NCI-H69 (cell line): Measurements from ENCODE around the gene DNM1L.
"Not testable (repeated sequence)": the region's sequence is repeated elsewhere in the genome, so short reads cannot be mapped to it uniquely, and the experiment has no call there.

Source experiments
- DNase-seq: peaks from one replicate; lab custom pipeline; 2025; lab: John Stamatoyannopoulos, UW

DNM1L gene

DNA sequence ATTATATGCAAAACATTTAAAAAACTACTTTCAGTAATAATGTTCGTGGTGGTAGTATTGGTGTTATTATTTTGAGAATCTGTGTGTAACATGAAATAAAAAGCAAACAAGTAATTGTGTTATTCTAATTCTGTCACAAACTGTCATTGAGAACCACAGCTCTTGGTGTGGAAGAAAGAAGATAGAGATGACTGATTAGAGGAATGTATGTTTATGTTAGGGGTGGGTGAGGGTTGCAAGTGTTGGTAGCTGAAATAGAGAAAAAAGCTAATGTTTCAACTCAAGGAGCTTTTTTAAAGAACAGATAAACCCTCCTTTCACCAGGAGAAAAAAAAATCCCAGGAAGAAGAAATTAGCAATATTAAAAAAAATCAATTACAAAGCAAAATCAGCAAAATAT lies 18.3 kb downstream of the DNM1L start:
- DNase-seq, result no peak

DNA sequence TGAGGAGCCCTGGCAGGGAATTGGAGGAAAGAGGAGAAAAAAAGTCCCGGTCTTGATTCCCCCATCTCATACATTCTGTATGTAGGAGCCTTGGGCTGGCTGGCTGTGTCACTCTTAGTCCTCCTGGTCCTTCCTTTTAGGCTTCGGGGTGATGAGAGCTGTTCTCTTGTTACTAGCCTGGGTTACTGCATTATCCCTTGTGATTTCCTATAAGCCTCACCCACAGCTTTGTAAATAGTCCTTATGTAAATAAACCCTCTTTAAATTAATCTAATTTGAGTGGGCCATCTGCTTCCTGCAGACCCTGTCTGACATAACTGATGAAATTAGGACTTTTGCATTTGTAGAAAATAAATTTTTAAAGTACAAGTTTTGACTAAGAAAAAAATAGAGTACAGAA lies 19.2 kb downstream of the DNM1L start:
- peak; percentile 82 for DNase-seq

DNA sequence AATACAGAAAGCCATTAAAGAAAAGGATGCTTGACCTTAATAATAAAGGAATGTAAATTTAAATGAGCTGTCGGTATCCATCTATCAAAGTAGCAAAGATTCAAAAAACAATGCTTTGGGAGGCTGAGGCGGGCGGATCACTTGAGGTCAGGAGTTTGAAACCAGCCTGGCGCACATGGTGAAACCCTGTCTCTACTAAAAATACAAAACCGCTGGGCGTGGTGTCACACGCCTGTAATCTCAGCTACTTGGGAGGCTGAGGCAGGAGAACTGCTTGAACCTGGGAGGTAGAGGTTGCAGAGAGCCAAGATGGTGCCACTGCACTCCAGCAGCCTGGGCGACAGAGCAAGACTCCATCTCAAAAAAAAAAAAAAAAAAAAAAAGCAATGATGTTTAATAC lies 20.3 kb downstream of the DNM1L start:
- DNase-seq, result not testable (repeated sequence)

DNA sequence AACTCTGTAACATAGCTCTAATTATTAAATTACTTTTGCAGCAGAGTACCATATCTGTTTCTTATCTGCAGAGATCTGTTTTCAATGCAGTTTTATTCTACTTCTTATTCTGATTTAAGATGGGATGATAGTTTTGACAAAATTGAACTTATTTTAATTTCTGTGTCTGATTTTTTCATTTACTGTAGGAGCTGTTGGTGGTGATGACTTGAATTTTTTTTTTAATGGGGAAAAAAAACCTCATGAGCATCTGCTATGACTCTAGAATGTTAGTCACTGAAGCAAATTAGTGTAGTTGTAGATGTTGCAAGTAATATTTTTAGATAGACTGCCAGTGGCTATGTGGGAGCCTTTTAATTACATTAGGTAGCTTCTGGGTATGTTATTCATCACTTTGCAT lies 23.4 kb downstream of the DNM1L start:
- DNase-seq, result no peak

DNA sequence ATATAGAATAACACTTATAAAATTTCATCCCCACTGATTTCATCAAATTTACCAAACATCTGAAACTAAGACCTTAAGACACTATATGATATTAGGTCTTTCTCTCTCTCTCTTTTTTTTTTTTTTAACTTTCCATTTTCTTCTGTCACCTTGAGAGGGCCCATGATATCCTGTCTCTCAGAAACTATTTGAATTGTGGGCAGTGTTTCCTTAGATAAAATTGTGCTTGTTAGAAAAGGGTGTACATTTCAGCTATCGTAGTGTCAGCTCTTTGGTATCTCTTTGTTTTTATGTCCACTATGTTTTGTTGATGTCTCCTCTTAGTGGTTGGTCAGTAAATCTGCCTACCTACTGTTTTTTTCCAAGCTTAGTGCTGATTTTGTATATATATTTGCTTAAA lies 23.8 kb downstream of the DNM1L start:
- DNase-seq, result no peak

DNA sequence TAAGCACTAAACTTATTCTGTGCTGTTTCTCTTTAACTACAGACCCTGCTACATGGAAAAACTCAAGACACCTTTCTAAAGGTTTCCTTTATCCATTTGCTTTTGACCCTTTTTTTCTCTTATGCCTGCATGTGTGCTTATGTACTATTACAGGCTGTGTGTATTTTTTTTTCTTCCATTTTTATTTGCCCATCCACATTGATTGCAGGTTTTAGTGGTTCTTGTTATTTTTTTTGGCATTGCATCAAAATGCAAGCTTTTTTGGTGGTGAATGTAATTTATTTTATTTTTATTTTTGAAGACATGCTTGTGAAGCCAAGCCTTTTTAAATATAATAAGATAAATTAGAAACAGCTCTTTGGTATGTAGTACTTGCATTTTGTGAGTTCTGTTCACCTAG lies 26.7 kb downstream of the DNM1L start:
- DNase-seq, result no peak

DNA sequence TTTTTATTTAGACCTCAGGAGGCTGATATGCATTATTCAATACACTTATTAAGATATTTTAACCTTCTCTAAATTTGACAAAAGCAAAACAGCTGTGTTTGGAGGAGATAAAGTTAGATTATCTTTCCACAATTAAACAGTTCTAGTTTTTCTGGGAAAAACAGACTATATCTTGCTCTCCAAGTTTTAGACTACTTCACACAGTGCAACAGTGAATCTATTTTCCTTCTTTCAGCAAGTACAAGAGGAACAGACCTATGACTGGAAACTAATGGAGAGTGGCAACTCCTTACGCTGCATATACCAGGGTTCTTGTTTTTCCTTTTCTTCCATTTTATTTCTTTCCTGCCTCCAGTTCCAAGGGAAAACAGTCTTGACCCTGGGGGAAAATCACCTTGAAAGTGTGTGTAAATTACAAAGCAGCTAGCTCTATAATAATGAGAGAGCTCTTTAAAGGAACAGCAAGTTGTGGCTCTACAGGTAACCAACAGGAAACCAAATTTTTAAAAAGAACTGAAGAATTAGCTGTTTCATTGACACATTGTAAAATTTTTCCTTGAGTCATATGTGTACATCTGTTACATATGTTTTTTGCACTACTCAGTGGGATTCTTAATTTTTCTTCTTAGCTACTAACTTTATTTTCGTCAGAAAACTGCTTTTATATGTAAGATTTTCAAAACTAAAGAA lies 27.4 kb downstream of the DNM1L start:
- DNase-seq, result no peak

DNA sequence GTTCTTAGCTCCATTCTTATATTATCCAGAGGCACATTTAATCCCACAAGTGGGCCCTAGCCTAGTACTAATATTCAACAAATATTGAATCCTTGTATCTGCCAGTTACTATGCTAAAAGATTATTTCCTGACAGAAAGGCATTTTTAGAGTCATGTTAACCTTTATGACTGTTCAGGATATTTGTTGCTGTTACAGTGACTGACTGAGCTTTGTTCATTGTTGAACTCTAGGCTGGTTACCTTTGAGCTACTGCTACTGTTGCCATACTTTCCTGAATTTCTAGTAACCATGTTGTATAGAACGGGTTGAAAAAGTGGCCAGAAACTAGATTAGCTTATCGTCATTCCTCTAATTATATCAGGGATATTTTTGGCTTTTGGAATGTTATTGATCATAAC lies 29.8 kb downstream of the DNM1L start:
- no peak for DNase-seq

DNA sequence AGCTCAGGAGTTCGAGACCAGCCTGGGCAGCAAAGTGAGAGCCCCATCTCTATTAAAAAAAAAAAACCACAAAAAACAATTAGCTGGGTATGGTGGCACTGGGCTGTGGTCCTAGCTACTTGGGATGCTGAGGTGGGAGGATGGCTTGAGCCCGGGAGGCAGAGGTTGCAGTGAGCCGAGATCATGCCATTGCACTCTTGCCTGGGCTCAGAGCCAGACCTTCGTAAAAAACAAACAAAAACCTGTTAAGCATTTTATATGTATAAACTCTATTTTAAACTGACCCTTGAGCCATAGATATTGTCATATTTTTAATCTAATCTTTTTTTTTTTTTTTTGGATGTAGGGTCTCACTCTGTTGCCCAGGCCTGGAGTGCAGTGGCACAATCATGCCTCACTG lies 35.7 kb downstream of the DNM1L start:
- DNase-seq, result no peak

DNA sequence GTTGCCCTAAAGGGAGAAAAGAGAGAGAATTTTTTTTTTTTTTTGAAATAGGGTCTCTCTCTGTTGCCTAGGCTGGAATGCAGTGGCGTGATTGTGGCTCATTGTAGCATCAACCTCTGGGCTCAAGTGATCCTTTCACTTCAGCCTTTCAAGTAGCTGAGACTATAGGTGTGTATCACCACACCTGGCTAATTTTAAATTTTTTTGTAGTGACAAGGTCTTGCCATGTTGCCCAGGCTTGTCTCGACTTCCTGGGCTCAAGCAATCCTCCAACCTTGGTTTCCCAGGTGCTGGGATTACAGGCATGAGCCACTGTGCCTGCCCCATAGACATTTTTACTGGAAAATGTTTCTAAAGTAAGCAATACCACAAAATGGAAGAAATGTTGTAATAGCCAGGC lies 39.8 kb downstream of the DNM1L start:
- no peak for DNase-seq

DNA sequence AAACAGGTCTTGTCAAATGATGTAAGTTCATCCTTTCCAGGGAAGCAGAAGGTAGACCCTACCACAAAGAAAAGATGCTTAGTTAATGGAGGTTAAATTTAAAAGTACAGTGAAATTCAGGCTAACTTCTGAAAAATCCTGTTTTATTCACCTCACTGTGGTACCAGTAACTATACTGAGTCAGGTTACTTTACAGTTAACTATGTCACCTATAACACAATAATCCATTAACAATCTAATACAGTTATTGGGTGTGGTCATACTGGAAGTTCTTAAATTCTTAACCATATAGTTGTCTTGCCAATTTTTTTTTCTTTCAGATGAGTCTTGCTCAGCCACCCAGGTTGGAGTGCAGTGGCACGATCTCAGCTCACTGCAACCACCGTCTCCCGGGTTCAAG lies 46.2 kb downstream of the DNM1L start:
- DNase-seq, result not testable (repeated sequence)

DNA sequence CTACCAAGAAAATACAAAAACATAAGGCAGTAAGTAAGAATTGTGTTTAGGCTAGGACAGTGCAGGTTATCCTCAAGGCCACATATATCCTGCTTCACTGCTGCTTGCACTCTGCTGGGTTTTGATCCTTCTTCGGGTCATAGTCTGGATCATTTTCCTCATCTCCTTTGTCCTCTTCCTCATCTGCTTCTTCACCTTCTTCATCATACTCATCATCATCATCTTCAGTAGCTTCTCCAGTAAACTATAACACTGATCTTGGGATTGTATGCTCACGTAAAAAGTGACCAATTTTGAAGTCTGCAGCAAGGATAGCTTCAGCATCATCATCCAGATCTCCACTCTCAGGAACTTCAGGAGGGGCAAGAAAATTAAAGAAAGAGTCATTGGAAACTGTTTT lies 47.2 kb downstream of the DNM1L start:
- no peak for DNase-seq

DNA sequence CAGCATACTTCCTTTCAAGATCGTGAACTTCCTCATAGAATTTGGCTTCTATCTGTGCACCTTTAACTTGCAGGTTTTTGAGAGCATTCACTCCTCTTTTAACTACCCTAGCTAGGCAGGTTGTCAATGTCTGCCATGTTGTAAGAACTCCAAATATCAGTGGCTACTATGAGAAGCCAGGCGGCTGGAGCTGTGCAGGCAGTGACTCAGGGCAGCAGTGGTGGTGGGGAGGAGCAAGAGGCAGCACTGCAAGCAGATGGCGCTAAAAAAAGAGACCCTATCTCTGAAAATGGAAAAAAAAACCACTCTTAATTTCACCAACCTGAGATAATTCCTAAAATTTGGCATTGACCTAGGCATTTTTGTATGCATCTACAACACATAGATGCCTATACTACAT lies 48.1 kb downstream of the DNM1L start:
- DNase-seq, result no peak

DNA sequence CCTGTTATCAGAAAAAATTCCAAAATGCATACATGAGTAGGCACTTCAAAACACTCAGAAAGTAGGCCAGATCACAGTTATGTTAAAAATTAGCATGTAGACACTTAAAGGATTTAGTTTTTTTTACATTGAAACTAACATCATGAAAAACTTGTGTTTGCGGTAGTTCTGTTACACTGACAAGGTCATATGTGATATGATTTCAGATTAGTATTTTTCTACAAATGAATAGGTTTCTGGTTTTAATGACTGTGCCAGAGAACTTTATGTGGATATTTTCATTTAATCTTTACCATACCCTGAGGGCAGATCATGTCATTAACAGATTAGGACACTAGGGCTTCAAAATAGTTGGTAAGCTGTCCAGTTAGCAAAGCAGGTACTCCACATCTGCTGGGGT lies 55.9 kb downstream of the DNM1L start:
- DNase-seq, result no peak

DNA sequence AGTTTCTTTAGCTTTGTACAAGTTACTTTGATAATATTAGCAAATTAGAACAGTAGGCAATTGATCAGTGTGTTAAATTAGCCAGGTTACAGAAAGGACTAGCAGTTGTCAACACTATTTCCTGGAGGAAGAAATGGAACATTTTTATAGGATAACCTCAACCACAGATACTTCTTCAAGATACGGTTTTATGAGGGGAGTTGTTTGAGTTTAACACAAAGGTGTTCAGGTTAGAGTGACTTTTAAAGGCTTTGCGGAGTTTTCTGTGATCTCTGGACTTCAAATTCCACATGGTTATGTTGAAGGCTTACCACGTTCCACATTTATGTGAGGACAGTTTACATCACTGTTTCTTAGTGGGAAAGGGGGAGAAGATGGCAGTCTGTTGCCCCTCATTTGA lies 57.3 kb downstream of the DNM1L start:
- no peak for DNase-seq

DNA sequence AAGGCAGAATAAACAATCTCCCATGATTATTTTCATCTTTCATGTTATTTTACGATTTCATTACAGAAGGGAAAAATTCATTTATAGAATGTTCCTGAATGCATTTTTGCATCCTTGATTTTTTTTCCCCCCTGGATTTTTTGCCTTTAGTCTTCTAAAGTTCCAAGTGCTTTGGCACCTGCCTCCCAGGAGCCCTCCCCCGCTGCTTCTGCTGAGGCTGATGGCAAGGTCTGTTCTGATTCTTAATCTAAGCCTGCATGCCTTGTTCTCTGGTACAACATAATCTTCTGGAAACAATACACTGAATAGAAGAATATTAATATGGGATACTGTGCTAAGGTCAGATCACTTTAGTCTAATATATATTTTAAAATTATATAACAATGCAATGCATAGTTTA lies 58.6 kb downstream of the DNM1L start:
- no peak for DNase-seq

DNA sequence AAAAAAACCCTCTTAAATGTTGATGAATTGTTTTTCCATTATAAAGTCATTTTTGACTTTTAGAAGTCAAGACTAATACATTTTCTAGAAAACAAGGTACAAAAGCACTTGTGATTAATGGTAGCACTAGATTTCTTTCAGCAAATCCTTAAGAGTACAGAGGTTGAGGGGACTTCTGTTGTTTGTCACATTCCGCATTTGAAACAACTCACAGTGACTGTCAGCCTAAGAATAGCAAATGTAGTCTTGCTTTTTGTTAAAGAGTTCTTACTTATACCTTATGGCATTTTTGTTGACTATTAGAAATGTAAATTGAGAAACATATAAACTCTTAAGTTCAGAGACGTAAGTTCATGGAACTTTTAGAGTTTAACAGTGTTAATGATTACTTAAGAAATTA lies 60.2 kb downstream of the DNM1L start:
- no peak for DNase-seq

DNA sequence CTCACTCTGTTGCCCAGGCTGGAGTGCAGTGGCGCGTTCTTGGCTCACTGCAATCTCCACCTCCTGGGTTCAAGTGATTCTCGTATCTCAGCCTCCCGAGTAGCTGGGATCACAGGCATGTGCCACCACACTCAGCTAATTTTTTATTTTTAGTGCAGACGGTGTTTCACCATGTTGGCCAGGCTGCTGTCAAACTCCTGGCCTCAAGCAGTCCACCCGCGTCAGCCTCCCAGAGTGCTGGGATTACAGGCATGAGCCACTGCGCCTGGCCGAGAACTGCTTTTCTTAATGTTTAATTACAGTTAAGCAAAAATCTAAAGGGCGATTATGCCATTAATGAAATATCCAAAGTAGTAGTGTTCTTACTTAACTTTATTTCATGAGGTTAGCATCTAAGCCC lies 63.0 kb downstream of the DNM1L start:
- DNase-seq, result no peak

DNA sequence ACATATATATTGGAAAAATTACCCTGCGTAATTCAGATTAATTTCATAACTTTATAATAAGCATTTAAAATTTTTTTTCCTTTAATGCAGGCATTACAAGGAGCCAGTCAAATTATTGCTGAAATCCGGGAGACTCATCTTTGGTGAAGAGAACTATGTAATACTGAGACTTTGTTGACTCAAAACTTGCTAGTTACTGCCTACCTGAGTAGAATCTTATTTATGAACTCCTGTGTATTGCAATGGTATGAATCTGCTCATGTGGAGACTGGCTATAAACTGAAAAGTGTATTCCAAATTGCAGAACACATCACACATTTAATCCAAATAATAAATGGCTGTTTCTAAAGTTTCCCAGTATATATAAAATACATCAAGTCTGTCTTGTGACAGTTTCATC lies 64.2 kb downstream of the DNM1L start:
- no peak for DNase-seq

DNA sequence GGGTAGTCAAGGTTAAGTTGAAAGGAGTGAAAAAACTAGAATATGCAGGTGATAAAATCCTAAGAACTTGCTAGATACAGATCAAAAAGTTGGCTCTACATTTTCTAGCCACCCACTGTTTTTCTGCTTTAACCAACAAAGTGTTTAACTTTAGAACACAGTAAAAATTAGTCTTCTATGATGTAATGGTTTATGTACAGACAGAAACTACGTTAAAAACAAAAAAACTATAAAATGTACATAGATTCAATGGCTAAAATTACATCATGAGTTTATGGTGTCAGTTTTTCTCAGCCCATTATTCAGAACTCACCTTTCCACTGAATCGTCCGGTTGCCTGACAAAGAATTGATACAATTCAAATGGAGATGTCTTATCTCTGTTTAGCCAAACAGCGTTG lies 74.5 kb downstream of the DNM1L start:
- no peak for DNase-seq

DNA sequence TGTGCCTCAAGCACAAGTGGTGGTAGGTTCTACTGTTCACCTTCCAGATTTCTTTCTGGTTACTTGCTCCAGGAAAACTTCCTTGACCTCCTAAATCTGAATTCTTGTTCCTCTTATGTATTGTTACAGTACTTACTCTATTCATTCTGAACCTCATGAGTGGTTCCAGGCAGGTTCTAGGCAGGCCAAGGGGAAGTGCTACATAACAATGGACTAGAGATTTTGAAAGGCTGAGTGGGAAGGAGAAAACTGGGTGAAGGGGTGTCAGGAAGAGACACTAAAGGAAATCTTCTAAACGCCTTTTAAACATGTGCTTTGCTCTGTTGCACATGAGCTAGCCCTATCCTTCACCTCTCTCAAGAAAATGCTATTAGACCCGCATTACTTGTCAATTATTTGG lies 75.0 kb downstream of the DNM1L start:
- DNase-seq, result no peak

DNA sequence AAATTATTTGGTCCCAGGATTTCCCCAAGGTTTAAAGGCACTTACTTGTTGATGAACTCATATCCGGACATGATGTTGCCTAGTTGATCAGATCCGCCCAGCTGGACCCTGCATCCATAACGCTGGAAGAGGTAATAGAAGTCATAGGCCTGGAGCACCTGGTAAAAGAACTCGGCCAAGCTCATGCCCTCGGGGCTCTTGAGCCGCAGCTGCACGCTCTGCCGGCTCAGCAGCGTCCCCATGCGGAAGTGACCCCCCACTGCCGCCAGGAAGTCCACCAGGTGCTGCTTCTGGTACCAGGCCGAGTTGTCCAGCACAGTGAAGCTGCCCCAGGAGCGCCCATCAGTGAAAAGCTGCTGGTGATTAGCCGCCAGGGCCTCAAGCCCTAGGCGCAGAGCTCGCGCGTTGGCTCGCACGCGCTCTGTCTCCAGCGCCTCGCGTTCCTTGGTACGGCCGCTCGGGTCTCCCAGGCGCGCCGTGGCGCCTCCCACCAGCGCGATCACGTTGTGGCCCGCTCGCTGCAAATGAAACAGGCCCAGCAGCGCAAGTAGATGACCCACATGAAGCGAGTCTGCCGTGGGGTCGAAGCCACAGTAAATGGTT lies 76.1 kb downstream of the DNM1L start:
- DNase-seq, result peak; percentile 87

DNA sequence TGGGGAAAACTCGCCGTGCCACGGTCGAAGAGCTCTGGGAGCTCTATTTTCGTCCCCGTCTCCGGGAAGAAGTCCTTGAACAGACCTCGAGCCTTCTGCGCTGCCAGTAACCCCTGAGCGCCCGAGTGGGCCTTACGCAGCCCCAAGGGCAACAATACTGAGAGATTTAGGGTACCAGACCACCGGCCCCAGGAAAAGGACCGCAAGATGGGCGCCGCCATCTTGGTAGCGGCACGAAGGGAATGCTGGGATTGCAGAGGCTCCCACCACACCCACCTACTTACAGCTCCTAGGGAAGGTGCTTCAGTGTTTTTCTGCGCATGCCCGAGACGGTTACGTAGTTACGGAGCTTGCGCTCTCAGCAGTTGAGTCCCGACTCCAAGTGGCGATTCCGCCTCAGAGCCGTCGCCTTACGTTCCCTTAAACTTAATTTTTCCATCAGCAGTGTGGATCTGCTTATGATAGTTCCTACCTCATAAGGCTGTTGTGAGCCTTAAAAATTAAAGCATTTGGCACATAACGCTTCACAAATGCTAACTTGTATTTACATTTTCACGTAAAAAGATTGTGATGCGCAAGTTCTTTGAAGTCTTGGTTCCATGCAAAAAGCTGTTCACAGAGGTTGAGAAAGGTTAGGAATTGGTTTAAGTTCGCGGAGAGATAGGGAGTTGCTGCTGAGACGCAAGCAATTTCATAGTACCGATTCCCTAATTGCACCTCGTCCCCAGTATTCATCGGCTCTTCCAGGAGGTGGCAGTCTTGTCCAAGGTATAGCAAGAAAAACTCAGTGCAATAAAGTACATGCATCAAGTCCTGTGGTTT lies 76.8 kb downstream of the DNM1L start, which contains the start of gene YARS2:
Gene YARS2, minus strand, starts transcription at position 244 of the 822 bp plus-strand sequence. Its CDS starts 23 bp downstream, at position 221.
- peak; percentile 97 for DNase-seq
